Endothelial cell of umbilical vein (primary cell): ENCODE data around the gene PRRT1.
A peak's percentile ranks its signal among the peaks of the same experiment; 100 is the strongest.

Experiments
- CTCF ChIP-seq, 2 donors: IDR thresholded peaks; 1 replicate in 1 of 2; 2 replicates in 1 of 2; pipeline ENCODE4 v1.5.1; 2011; ENCODE audit warnings: low read length in 2 of 2, mild to moderate bottlenecking in 2 of 2, moderate library complexity in 2 of 2, control low read depth in 1 of 2, inconsistent platforms in 1 of 2, low read depth in 1 of 2; ENCODE audit not compliant: insufficient read depth in 1 of 2; ENCODE audit errors: extremely low read depth in 1 of 2
- EZH2 ChIP-seq: IDR thresholded peaks from 2 replicates; pipeline ENCODE4 v1.6.1; 2012; ENCODE audit warnings: borderline replicate concordance, low read depth, mild to moderate bottlenecking, moderate library complexity, low read length, inconsistent platforms; ENCODE audit not compliant: severe bottlenecking
- FOS ChIP-seq: IDR thresholded peaks from 2 replicates; pipeline ENCODE4 v1.6.1; 2011; ENCODE audit warnings: mild to moderate bottlenecking, low read length, moderate library complexity, borderline replicate concordance; ENCODE audit not compliant: insufficient read depth
- GATA2 ChIP-seq: IDR thresholded peaks from 2 replicates; pipeline ENCODE4 v1.7.0; 2011; ENCODE audit warnings: low read depth, mild to moderate bottlenecking, moderate library complexity, mixed read lengths, low read length; ENCODE audit not compliant: insufficient read length, insufficient read depth
- JUN ChIP-seq: IDR thresholded peaks from 2 replicates; pipeline ENCODE4 v1.6.1; 2011; ENCODE audit warnings: borderline replicate concordance, low read depth; ENCODE audit not compliant: insufficient read length, insufficient read depth
- MYC ChIP-seq: IDR thresholded peaks from one replicate; pipeline ENCODE4 v1.6.1; 2011; ENCODE audit warnings: mild to moderate bottlenecking, low read depth, low read length
- POLR2A ChIP-seq: IDR thresholded peaks from 2 replicates; pipeline ENCODE4 v1.6.1; 2012; ENCODE audit warnings: low read depth, mild to moderate bottlenecking, control low read depth, low read length
- POLR2AphosphoS5 ChIP-seq: IDR thresholded peaks from 2 replicates; pipeline ENCODE4 v1.6.1; 2012; ENCODE audit warnings: low read depth, mild to moderate bottlenecking, control low read depth, low read length, moderate library complexity; ENCODE audit not compliant: insufficient read depth
- TF ChIP-seq, protein P1 (sequence below): IDR thresholded peaks from 2 replicates; pipeline ENCODE4 v1.6.1; 2011; ENCODE audit not compliant: insufficient read depth, insufficient read length

- no peak for TF ChIP-seq CTCF (IDR thresholded peaks at IDR 0.05; ENCODE audit: extremely low read depth in 1 of 2, insufficient read depth in 1 of 2, low read depth in 1 of 2, low read length in 2 of 2)
- TF ChIP-seq MYC: no peak
- no peak for TF ChIP-seq FOS
- peak; percentile 48 for TF ChIP-seq POLR2AphosphoS5
- TF ChIP-seq EZH2: no peak
- no peak for TF ChIP-seq JUN
- no peak for TF ChIP-seq POLR2A
- TF ChIP-seq, protein P1, sequence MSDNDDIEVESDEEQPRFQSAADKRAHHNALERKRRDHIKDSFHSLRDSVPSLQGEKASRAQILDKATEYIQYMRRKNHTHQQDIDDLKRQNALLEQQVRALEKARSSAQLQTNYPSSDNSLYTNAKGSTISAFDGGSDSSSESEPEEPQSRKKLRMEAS: no peak
- TF ChIP-seq GATA2: no peak
Measured at GRCh38 chr6:32196682-32197616, 45.2 kb upstream of the PRRT1 start.
